ENCODE results near the gene KIF1A.

Gene KIF1A

DNA sequence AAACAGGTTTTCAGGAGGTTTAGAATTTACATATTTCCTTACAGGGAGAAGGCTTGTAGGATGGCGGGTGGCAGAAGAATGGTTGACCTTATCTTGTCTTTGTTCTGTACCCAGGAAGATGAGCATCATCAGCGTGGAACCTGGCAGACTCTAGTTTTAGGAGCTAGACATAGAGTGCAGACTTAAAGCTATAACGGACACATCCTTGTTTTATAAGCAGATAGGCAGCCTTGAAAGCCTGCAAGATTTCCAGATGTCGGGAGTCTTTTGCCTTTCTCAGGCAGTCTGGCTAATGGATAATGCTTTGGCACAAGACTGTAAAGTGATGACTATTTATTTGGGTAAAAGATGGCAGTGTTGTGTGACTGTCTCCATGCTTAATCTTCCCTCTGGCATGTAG is 149.1 kb downstream of the KIF1A start:
- H3K27me3 ChIP-seq (ENCODE audit: insufficient read depth, low read length): peaks cover 79% of the 10 kb centered on the region
- H2AFZ ChIP-seq (ENCODE audit: low read length, unreplicated experiment): no peak overlapping the region
- no peaks in the 10 kb centered on the region for H3K4me1 ChIP-seq (ENCODE audit: control insufficient read depth, insufficient read depth, low read length, unreplicated experiment)
- H3K36me3 ChIP-seq (ENCODE audit: insufficient read depth, low read length): no peaks in the 10 kb centered on the region
- no peak overlapping the region for H3K27ac ChIP-seq (ENCODE audit: low read depth, low read length)
- no peaks in the 10 kb centered on the region for H3K79me2 ChIP-seq (ENCODE audit: control insufficient read depth, insufficient read depth, low read length, unreplicated experiment)
- H3K4me3 ChIP-seq (ENCODE audit: low read depth, low read length): no peak overlapping the region

GRCh38 chr2:240670402-240670801 is 149.6 kb downstream of the KIF1A start:
- Histone ChIP-seq H3K36me3 (ENCODE audit: insufficient read depth, low read length) (no peaks in the 10 kb centered on the region), H3K4me1 (ENCODE audit: control insufficient read depth, insufficient read depth, low read length, unreplicated experiment) (no peaks in the 10 kb centered on the region), H3K27me3 (ENCODE audit: insufficient read depth, low read length) (peaks cover 85% of the 10 kb centered on the region), H2AFZ (ENCODE audit: low read length, unreplicated experiment) (no peak overlapping the region), H3K79me2 (ENCODE audit: control insufficient read depth, insufficient read depth, low read length, unreplicated experiment) (no peaks in the 10 kb centered on the region), H3K27ac (ENCODE audit: low read depth, low read length) (no peak overlapping the region), H3K4me3 (ENCODE audit: low read depth, low read length) (no peak overlapping the region)

DNA sequence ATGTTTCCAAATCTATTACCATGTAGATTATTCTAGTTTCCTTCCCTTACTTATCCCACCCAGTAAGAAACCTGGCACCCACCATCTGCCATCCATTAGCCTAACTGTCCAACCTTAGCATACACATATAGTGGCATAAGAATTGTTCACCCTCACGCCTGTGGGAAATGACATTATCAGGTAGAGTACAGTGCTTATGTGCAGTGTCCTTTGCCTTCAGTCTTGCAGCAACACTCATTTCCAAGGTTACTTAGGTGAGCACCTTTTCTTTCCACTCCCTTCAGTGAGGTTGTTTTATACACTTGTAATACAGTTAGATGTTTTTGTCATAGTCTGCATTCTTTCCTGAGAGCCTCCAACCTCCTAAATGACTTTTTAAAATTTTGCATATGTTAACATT is 155.4 kb downstream of the KIF1A start:
- Histone ChIP-seq H3K27ac (ENCODE audit: low read depth, low read length) (no peak overlapping the region), H3K27me3 (ENCODE audit: insufficient read depth, low read length) (peaks cover 79% of the 10 kb centered on the region), H3K36me3 (ENCODE audit: insufficient read depth, low read length) (no peaks in the 10 kb centered on the region), H3K79me2 (ENCODE audit: control insufficient read depth, insufficient read depth, low read length, unreplicated experiment) (no peaks in the 10 kb centered on the region), H3K4me3 (ENCODE audit: low read depth, low read length) (no peak overlapping the region), H3K4me1 (ENCODE audit: control insufficient read depth, insufficient read depth, low read length, unreplicated experiment) (no peaks in the 10 kb centered on the region), H2AFZ (ENCODE audit: low read length, unreplicated experiment) (no peak overlapping the region)

All from ACC112 (cell line).